GM12874 (cell line): Measurements from ENCODE around the gene CELF2.

Source experiments
- TF ChIP-seq, protein P1 (sequence below): IDR thresholded peaks from 2 replicates; pipeline ENCODE4 v1.5.1; 2011; ENCODE audit warnings: low read depth, mild to moderate bottlenecking, control low read depth, low read length, moderate library complexity; ENCODE audit not compliant: insufficient read depth

Gene CELF2

GRCh38 chr10:11282661-11283060, 265.0 kb downstream of the CELF2 start:
- TF ChIP-seq, protein P1, sequence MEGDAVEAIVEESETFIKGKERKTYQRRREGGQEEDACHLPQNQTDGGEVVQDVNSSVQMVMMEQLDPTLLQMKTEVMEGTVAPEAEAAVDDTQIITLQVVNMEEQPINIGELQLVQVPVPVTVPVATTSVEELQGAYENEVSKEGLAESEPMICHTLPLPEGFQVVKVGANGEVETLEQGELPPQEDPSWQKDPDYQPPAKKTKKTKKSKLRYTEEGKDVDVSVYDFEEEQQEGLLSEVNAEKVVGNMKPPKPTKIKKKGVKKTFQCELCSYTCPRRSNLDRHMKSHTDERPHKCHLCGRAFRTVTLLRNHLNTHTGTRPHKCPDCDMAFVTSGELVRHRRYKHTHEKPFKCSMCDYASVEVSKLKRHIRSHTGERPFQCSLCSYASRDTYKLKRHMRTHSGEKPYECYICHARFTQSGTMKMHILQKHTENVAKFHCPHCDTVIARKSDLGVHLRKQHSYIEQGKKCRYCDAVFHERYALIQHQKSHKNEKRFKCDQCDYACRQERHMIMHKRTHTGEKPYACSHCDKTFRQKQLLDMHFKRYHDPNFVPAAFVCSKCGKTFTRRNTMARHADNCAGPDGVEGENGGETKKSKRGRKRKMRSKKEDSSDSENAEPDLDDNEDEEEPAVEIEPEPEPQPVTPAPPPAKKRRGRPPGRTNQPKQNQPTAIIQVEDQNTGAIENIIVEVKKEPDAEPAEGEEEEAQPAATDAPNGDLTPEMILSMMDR = no peak

DNA sequence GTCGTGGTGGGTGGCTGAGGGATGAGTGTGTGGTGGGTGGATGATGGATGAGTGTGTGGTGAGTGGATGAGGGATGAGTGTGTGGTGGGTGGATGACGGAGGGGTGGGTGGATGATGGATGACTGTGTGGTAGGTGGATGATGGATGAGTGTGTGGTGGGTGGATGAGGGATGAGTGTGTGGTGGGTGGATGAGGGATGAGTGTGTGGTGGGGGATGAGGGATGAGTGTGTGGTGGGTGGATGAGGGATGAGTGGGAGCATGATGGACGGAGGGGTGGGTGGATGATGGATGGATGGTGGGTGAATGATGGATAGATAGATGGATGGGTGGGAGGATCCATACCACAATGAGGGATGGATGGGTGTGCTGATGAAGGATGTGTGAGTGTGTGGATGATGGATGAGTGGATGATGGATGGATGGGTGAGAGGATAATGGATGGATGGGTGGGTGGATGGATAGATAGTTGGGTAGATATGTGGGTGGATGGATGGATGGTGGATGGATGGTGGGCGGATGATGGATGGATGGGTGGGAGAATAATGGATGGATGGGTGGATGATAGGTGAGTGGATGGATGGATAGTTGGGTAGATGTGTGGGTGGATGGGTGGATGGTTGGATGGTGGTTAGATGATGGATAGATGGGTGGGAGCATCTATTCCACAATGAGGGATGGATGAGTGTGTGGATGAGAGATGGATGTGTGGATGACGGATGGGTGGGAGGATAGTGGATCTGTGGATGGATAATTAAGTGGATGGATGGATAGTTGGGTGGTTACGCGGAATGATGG, 266.8 kb downstream of the CELF2 start:
- TF ChIP-seq, protein P1 = no peak

GRCh38 chr10:11285171-11285570, 267.5 kb downstream of the CELF2 start:
- TF ChIP-seq, protein P1 = no peak

DNA sequence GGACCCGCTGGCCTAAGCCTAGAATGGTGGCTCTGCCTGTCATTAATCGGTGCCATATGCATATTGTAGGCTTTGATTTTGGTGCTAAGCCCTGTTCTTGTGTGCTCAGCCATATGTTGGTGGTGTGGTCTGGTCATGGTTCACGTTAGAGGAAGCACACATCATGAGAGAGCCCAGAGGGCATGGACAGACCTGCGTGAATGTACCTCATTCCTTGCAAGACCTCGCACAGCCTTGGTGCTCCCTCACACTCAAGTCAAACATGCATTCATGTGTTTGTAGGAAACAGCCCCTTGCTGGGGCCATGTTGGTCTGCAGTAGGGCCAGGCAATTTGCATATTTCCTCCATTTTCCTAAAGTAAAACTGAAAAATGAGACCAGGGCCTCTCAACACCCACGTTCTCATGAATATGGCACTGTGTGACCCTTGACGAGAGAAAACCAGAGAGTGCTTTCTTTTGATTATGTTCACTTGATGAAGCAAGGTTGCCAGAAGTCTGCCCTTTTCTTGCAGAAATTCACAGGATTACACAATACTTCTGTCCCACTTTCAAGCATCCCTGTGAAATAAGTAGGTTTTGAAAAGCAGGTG, 268.7 kb downstream of the CELF2 start:
- TF ChIP-seq, protein P1 = no peak

DNA sequence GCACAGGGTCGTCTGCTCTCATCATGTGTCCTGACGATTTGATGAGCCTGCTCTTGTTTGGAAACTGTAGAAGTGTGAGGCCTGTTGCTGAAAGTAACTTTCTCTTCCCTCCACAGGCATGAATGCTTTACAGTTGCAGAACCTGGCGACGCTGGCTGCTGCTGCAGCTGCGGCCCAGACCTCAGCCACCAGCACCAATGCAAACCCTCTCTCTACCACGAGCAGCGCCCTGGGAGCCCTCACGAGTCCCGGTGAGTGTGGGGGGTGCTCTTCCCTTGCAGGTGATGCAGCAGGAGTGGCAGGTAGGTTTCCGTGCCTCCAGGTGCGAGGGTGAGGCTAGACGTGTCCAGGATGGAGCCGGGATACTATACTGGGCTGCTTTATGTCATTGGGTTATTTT, 270.6 kb downstream of the CELF2 start:
- TF ChIP-seq, protein P1 = no peak

GRCh38 chr10:11290156-11290890, 272.7 kb downstream of the CELF2 start:
- TF ChIP-seq, protein P1 = no peak

- TF ChIP-seq, protein P1 = no peak
Observed at GRCh38 chr10:11292576-11293302, 275.1 kb downstream of the CELF2 start.
